Prostate gland (tissue), 2 donors: ENCODE measurements around the gene GADL1.

Experiments used
- POLR2A ChIP-seq: fragments of 450-650 bp; IDR thresholded peaks from one replicate; pipeline ENCODE4 v1.6.1; 2016; ENCODE audit warnings: antibody characterized with exemption, mild to moderate bottlenecking
- POLR2AphosphoS5 ChIP-seq: sonication (generic); formaldehyde crosslinking; IDR thresholded peaks from one replicate; pipeline ENCODE4 v1.6.1; 2017; ENCODE audit warnings: antibody characterized with exemption
- TF ChIP-seq, protein P1 (sequence below), 4 experiments: fragments of 200-600 bp in 2 of 4; fragments of 450-650 bp in 2 of 4; sonication (generic) in 2 of 4; IDR thresholded peaks; 1 replicate in 3 of 4; 2 replicates in 1 of 4; pipeline ENCODE4 v1.5.1; 2016 to 2019; ENCODE audit warnings: antibody characterized with exemption in 4 of 4, mild to moderate bottlenecking in 2 of 4, moderate library complexity in 2 of 4

DNA sequence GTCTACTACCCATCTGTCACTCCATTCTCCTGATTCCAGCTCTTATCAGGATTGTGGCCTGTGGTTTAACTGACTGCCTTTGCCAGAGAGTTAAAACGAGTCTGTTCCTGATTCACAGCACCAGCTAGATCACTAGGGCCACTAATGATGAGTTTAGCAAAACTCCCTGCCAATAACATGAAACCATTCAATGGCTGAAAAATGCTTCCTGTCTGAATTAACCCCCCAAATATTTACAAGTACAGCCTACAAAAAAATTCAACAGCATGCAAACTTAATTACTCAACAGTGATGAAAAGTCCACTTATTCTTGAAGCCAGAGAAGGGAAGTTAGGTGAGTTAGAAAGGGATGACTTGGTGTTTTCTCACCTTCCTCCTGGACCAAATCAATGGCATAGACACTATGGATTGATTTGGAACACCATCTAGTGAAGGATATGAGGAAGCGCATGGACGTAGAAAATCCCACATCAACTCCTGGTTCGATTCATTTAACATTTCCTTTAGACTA, 146.6 kb downstream of the GADL1 start:
- TF ChIP-seq POLR2A (no peak), POLR2AphosphoS5 (no peak)
- TF ChIP-seq, protein P1, sequence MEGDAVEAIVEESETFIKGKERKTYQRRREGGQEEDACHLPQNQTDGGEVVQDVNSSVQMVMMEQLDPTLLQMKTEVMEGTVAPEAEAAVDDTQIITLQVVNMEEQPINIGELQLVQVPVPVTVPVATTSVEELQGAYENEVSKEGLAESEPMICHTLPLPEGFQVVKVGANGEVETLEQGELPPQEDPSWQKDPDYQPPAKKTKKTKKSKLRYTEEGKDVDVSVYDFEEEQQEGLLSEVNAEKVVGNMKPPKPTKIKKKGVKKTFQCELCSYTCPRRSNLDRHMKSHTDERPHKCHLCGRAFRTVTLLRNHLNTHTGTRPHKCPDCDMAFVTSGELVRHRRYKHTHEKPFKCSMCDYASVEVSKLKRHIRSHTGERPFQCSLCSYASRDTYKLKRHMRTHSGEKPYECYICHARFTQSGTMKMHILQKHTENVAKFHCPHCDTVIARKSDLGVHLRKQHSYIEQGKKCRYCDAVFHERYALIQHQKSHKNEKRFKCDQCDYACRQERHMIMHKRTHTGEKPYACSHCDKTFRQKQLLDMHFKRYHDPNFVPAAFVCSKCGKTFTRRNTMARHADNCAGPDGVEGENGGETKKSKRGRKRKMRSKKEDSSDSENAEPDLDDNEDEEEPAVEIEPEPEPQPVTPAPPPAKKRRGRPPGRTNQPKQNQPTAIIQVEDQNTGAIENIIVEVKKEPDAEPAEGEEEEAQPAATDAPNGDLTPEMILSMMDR (IDR thresholded peaks at IDR 0.05) = peak in 2 of 4 experiments; percentile 9 to 33
